HFF-Myc (cell line): ENCODE measurements around the gene ODF2L.
A peak's percentile ranks its signal among the peaks of the same experiment; 100 is the strongest.
"Not testable (repeated sequence)": the region's sequence is repeated elsewhere in the genome, so short reads cannot be mapped to it uniquely, and the experiment has no call there.

Source experiments
- DNase-seq: peaks from one replicate; pipeline ENCODE4 v3.0.0-alpha.2; 2011; ENCODE audit warnings: low read depth; ENCODE audit errors: extremely low read depth
- H3K4me3 ChIP-seq: replicated peaks from 2 replicates; pipeline ENCODE4 v1.5.1; 2011; ENCODE audit warnings: low read depth, mild to moderate bottlenecking, control low read depth, low read length
- CTCF ChIP-seq: IDR thresholded peaks from 2 replicates; pipeline ENCODE4 v1.5.1; 2012; ENCODE audit warnings: mild to moderate bottlenecking, low read depth, low read length, control low read depth; ENCODE audit errors: missing control alignments

The ODF2L gene

GRCh38 chr1:86356247-86356646 lies 39.9 kb downstream of the ODF2L start:
- H3K4me3 ChIP-seq: no peak overlapping the region
- no peak for TF ChIP-seq CTCF
- peak; percentile 2 for DNase-seq

GRCh38 chr1:86352086-86352485 lies 44.0 kb downstream of the ODF2L start:
- TF ChIP-seq CTCF: no peak
- no peak for DNase-seq
- H3K4me3 ChIP-seq: no peak overlapping the region

- H3K4me3 ChIP-seq, DNase-seq: not testable (repeated sequence)
These were observed 45.9 kb downstream of the ODF2L start for GRCh38 chr1:86350230-86350629.

GRCh38 chr1:86346388-86346787 lies 49.7 kb downstream of the ODF2L start:
- H3K4me3 ChIP-seq: no peak overlapping the region
- no peak for TF ChIP-seq CTCF
- DNase-seq: no peak

- no peak overlapping the region for H3K4me3 ChIP-seq
These were observed 51.1 kb downstream of the ODF2L start for GRCh38 chr1:86345042-86345441.

GRCh38 chr1:86339906-86340305 lies 56.2 kb downstream of the ODF2L start:
- no peak overlapping the region for H3K4me3 ChIP-seq
- no peak for DNase-seq
- TF ChIP-seq CTCF: no peak

More at GRCh38 chr1:86345042-86345441, 51.1 kb downstream of the ODF2L start:
- no peak for TF ChIP-seq CTCF
- no peak for DNase-seq

- DNase-seq: no peak
- H3K4me3 ChIP-seq: no peak overlapping the region
- TF ChIP-seq CTCF: no peak
These were observed 56.9 kb downstream of the ODF2L start for GRCh38 chr1:86339014-86339812.
